Esophagus muscularis mucosa (tissue), 4 donors: ENCODE data around the gene PTEN.

ENCODE experiments used
- EP300 ChIP-seq: sonication (generic); formaldehyde crosslinking; IDR thresholded peaks from one replicate; pipeline ENCODE4 v1.6.1; 2017; ENCODE audit warnings: antibody characterized with exemption
- POLR2A ChIP-seq: fragments of 450-650 bp; IDR thresholded peaks from one replicate; pipeline ENCODE4 v1.6.1; 2017; ENCODE audit warnings: antibody characterized with exemption, moderate library complexity, mild to moderate bottlenecking, low read depth
- POLR2AphosphoS5 ChIP-seq, 2 donors: sonication (generic); formaldehyde crosslinking; IDR thresholded peaks; one replicate each; pipeline ENCODE4 v1.6.1; 2017; ENCODE audit warnings: antibody characterized with exemption in 2 of 2
- TF ChIP-seq, protein P1 (sequence below), 3 experiments: fragments of 200-600 bp in 2 of 3; fragments of 450-650 bp in 1 of 3; sonication (generic) in 2 of 3; IDR thresholded peaks; one replicate each; pipeline ENCODE4 v1.5.1; 2017 to 2019; ENCODE audit warnings: antibody characterized with exemption in 3 of 3, mild to moderate bottlenecking in 2 of 3, moderate library complexity in 1 of 3

- no peak for TF ChIP-seq POLR2A
- no peak for TF ChIP-seq POLR2AphosphoS5 (IDR thresholded peaks at IDR 0.05)
- TF ChIP-seq, protein P1, sequence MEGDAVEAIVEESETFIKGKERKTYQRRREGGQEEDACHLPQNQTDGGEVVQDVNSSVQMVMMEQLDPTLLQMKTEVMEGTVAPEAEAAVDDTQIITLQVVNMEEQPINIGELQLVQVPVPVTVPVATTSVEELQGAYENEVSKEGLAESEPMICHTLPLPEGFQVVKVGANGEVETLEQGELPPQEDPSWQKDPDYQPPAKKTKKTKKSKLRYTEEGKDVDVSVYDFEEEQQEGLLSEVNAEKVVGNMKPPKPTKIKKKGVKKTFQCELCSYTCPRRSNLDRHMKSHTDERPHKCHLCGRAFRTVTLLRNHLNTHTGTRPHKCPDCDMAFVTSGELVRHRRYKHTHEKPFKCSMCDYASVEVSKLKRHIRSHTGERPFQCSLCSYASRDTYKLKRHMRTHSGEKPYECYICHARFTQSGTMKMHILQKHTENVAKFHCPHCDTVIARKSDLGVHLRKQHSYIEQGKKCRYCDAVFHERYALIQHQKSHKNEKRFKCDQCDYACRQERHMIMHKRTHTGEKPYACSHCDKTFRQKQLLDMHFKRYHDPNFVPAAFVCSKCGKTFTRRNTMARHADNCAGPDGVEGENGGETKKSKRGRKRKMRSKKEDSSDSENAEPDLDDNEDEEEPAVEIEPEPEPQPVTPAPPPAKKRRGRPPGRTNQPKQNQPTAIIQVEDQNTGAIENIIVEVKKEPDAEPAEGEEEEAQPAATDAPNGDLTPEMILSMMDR (IDR thresholded peaks at IDR 0.05): no peak
- TF ChIP-seq EP300: no peak
These were observed 62.1 kb downstream of the PTEN start for GRCh38 chr10:87925570-87925969.
